Measurements from ENCODE around the gene VIPR2.

GRCh38 chr7:159049266-159050025, 95.2 kb downstream of the VIPR2 start:
- no peak for TF ChIP-seq CTCF (IDR thresholded peaks at IDR 0.05)
- TF ChIP-seq EP300 (IDR thresholded peaks at IDR 0.05) = no peak
- no peak for TF ChIP-seq POLR2AphosphoS5 (IDR thresholded peaks at IDR 0.05)
- no peak for TF ChIP-seq POLR2A (IDR thresholded peaks at IDR 0.05)

Measured in suprapubic skin (tissue), 4 donors.